Spleen (tissue), 11 donors: ENCODE results near the gene CIB4. TPM values are rescaled to one million over a fixed set of nuclear protein-coding genes. Genes with fewer than 3 reads are reported as not detected.
A peak's percentile ranks its signal among the peaks of the same experiment; 100 is the strongest.

Experiments used
- DNase-seq: peaks from one replicate; pipeline ENCODE4 v3.0.0-alpha.2; 2020
- H3K27ac ChIP-seq, 8 donors: fragments of 200-600 bp; sonication (generic) in 7 of 8; 1 replicate in 4 of 8; 2 replicates in 4 of 8; pipeline versions ENCODE4 v1.5.0 to v1.8.0; 2016 to 2021; ENCODE audit warnings: inconsistent platforms in 4 of 8, mild to moderate bottlenecking in 4 of 8, moderate library complexity in 1 of 8
- H3K27me3 ChIP-seq, 7 donors: fragments of 200-600 bp; sonication (generic) in 6 of 7; replicated peaks in 1 of 7; 1 replicate in 4 of 7; 2 replicates in 3 of 7; pipeline versions ENCODE4 v1.5.0 to v1.8.0; 2016 to 2021; ENCODE audit warnings: inconsistent platforms in 3 of 7, mild to moderate bottlenecking in 1 of 7
- H3K36me3 ChIP-seq, 6 donors: fragments of 200-600 bp; sonication (generic) in 5 of 6; 1 replicate in 4 of 6; 2 replicates in 2 of 6; pipeline versions ENCODE4 v1.5.0 to v1.8.0; 2016 to 2021; ENCODE audit warnings: inconsistent platforms in 2 of 6
- H3K4me1 ChIP-seq, 6 donors: fragments of 200-600 bp; sonication (generic) in 5 of 6; 1 replicate in 3 of 6; 2 replicates in 3 of 6; pipeline versions ENCODE4 v1.5.0 to v1.8.0; 2016 to 2021; ENCODE audit warnings: inconsistent platforms in 3 of 6
- H3K4me3 ChIP-seq, 8 donors: fragments of 200-600 bp; sonication (generic) in 7 of 8; 1 replicate in 4 of 8; 2 replicates in 4 of 8; pipeline versions ENCODE4 v1.5.0 to v1.8.0; 2016 to 2021; ENCODE audit warnings: inconsistent platforms in 4 of 8, mild to moderate bottlenecking in 4 of 8, moderate library complexity in 2 of 8
- H3K9me3 ChIP-seq, 8 donors: fragments of 200-600 bp; sonication (generic) in 7 of 8; 1 replicate in 4 of 8; 2 replicates in 4 of 8; pipeline versions ENCODE4 v1.5.0 to v1.8.0; 2016 to 2021; ENCODE audit warnings: inconsistent platforms in 4 of 8
- CTCF ChIP-seq, 11 experiments: fragments of 200-600 bp in 7 of 11; fragments of 450-650 bp in 4 of 11; sonication (generic) in 4 of 11; IDR thresholded peaks in 8 of 11; conservative IDR thresholded peaks in 3 of 11; 1 replicate in 7 of 11; 2 replicates in 4 of 11; pipeline versions ENCODE4 v1.4.0 to v1.8.0; 2016 to 2021; ENCODE audit warnings: antibody characterized with exemption in 11 of 11, inconsistent platforms in 4 of 11, mild to moderate bottlenecking in 1 of 11
- POLR2A ChIP-seq, 3 donors: fragments of 450-650 bp; IDR thresholded peaks; one replicate each; pipeline ENCODE4 v1.5.1; 2017; ENCODE audit warnings: antibody characterized with exemption in 3 of 3, mild to moderate bottlenecking in 1 of 3
- POLR2AphosphoS5 ChIP-seq, 3 donors: sonication (generic); formaldehyde crosslinking; IDR thresholded peaks; one replicate each; pipeline ENCODE4 v1.5.1; 2017; ENCODE audit warnings: antibody characterized with exemption in 3 of 3
- WGBS, 5 donors: extraction: QIAGEN DNeasy Blood & Tissue Kit in 3 of 5; methylation state at CpG; one replicate each; pipeline versions ENCODE4 v1.1.5 to v1.1.7; 2013 to 2018; 5-methylcytosine and 5-hydroxymethylcytosine counted together
- intact Hi-C: fragments of 100-400 bp; cut with DNase I; formaldehyde crosslinking; loops from one replicate; pipeline ENCODE4 v1.15.0; 2023; ENCODE audit warnings: low total_unique reads
- polyA plus RNA-seq, 3 donors: library from polyadenylated mRNA; stranded (reverse); fragments of 200-250 nt; gene quantifications; one replicate each; pipeline ENCODE4 v1.2.1, GENCODE V29; 2013
- total RNA-seq, 7 donors: library from RNA; depleted of rRNA in 3 of 7; stranded (reverse); fragments of >200 nt in 3 of 7; fragmentation: NEBNext Ultra II Directional in 4 of 7; extraction: Animal tissue kit (Norgen Biotek cat#: 25700) in 4 of 7; gene quantifications; one replicate each; pipeline versions ENCODE4 v1.1.0 to v1.2.1, GENCODE V29; 2016 to 2021
- donor health status: healthy with polysubstance abuse.
- donor health status: DM: no; HTN: no; CAD: no; lungs with moderate emphysema.
- donor health status: DM: no; HTN: no; CAD: no.
- donor health status: Bipolar disorder and iron deficiency.
- donor health status: healthy.
- donor health status: DM: no; HTN: no; CAD: no.
- donor health status: DM: yes; HTN: yes; CAD: no.

Gene CIB4
- total and polyA plus RNA-seq, 10 donors, result not detected

GRCh38 chr2:26623541-26624495 is 17.3 kb downstream of the CIB4 start:
- H3K27me3 ChIP-seq, result peaks cover 0 to 7% (median 1%) of the 10 kb centered on the region in 7 donors
- peak; percentile 56 for DNase-seq
- H3K9me3 ChIP-seq, result peaks cover 0 to 4% (median 0%) of the 10 kb centered on the region in 8 donors
- no peak overlapping the region for H3K27ac ChIP-seq
- WGBS, 5 donors, result 77 to 88% (median 83%) methylated on average over 19 of the region's 19 CpGs
- H3K36me3 ChIP-seq, result no peaks in the 10 kb centered on the region
- no peak overlapping the region for H3K4me3 ChIP-seq
- intact Hi-C loops, result no loop called here
- H3K4me1 ChIP-seq, result peaks cover 0 to 7% (median 0%) of the 10 kb centered on the region in 6 donors
- TF ChIP-seq POLR2A (IDR thresholded peaks at IDR 0.05), result no peak
- TF ChIP-seq CTCF (IDR thresholded peaks at IDR 0.05 in 8 of 11, conservative IDR thresholded peaks at IDR 0.05 in 3 of 11), result no peak
- TF ChIP-seq POLR2AphosphoS5 (IDR thresholded peaks at IDR 0.05), result no peak

GRCh38 chr2:26621469-26622199 is 19.5 kb downstream of the CIB4 start:
- Histone ChIP-seq H3K9me3 (peaks cover 0 to 4% (median 0%) of the 10 kb centered on the region in 8 donors), H3K27me3 (peaks cover 0 to 20% (median 4%) of the 10 kb centered on the region in 7 donors), H3K4me3 (no peak overlapping the region), H3K27ac (no peak overlapping the region), H3K36me3 (no peaks in the 10 kb centered on the region), H3K4me1 (peaks cover 0 to 9% (median 0%) of the 10 kb centered on the region in 6 donors)
- 85 to 95% (median 91%) methylated on average over 5 of the region's 5 CpGs for WGBS, 5 donors
- intact Hi-C loops, result no loop called here
- TF ChIP-seq POLR2AphosphoS5 (IDR thresholded peaks at IDR 0.05), result no peak
- TF ChIP-seq CTCF (IDR thresholded peaks at IDR 0.05 in 8 of 11, conservative IDR thresholded peaks at IDR 0.05 in 3 of 11), result no peak
- TF ChIP-seq POLR2A (IDR thresholded peaks at IDR 0.05), result no peak
- DNase-seq, result peak; percentile 9

- no peaks in the 10 kb centered on the region for H3K36me3 ChIP-seq
- no peak overlapping the region for H3K4me3 ChIP-seq
- 73 to 83% (median 74%) methylated on average over 12 to 14 of the region's 14 CpGs for WGBS, 5 donors
- H3K27ac ChIP-seq, result no peak overlapping the region
- peaks cover 0 to 9% (median 0%) of the 10 kb centered on the region in 6 donors for H3K4me1 ChIP-seq
- TF ChIP-seq POLR2AphosphoS5 (IDR thresholded peaks at IDR 0.05) (no peak), POLR2A (IDR thresholded peaks at IDR 0.05) (no peak)
- peaks cover 0 to 31% (median 4%) of the 10 kb centered on the region in 7 donors for H3K27me3 ChIP-seq
- H3K9me3 ChIP-seq, result peaks cover 0 to 4% (median 0%) of the 10 kb centered on the region in 8 donors
- peak; percentile 40 for DNase-seq
- intact Hi-C loops, result no loop called here
Measured at GRCh38 chr2:26620031-26620605, 21.0 kb downstream of the CIB4 start.

- H3K27ac ChIP-seq, result no peak overlapping the region
- TF ChIP-seq POLR2A (IDR thresholded peaks at IDR 0.05), result no peak
- peaks cover 0 to 31% (median 4%) of the 10 kb centered on the region in 7 donors for H3K27me3 ChIP-seq
- H3K4me1 ChIP-seq, result peaks cover 0 to 9% (median 0%) of the 10 kb centered on the region in 6 donors
- H3K9me3 ChIP-seq, result peaks cover 0 to 4% (median 0%) of the 10 kb centered on the region in 8 donors
- no peak overlapping the region for H3K4me3 ChIP-seq
- no peaks in the 10 kb centered on the region for H3K36me3 ChIP-seq
- intact Hi-C loops, result no loop called here
- DNase-seq, result peak; percentile 24
- WGBS, 5 donors, result 27 to 70% (median 35%) methylated on average over 8 of the region's 8 CpGs
Measured at GRCh38 chr2:26619521-26619951, 21.6 kb downstream of the CIB4 start.
